Activated CD8-positive, alpha-beta memory T cell treated with anti-CD3 and anti-CD28 coated beads, Interleukin-2, amount 50 U/mL, for 24 hours (primary cell): Measurements from ENCODE around the gene FGFR1OP2.
"Not testable (repeated sequence)": the region's sequence is repeated elsewhere in the genome, so short reads cannot be mapped to it uniquely, and the experiment has no call there.

Source experiments
- DNase-seq: peaks from one replicate; pipeline ENCODE4 v3.0.0-alpha.2; 2020; ENCODE audit errors: extremely low read depth

FGFR1OP2 gene

GRCh38 chr12:26941215-26941594 is 2.9 kb downstream of the FGFR1OP2 start:
- no peak for DNase-seq

DNA sequence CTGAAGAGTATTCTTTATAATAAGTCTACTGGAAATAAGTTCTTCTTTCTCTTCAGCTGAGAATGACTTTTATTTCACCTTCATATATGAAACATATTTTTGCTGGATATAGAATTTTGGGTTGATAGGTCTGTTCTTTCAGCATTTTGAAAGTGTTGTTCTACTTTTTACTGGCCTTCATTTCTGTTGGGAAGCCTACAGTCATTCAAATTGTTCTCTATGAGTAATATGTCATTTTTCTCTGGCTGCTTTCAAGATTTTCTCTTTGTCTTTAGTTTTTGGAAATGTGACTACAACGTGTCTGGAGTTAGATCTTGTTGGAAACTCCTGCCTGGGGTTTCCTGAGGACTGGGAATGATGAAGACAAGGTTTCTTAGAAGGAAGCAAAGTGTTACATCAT is 10.0 kb downstream of the FGFR1OP2 start:
- DNase-seq, result no peak

- no peak for DNase-seq
These were observed 15.2 kb downstream of the FGFR1OP2 start for GRCh38 chr12:26953447-26953846.

DNA sequence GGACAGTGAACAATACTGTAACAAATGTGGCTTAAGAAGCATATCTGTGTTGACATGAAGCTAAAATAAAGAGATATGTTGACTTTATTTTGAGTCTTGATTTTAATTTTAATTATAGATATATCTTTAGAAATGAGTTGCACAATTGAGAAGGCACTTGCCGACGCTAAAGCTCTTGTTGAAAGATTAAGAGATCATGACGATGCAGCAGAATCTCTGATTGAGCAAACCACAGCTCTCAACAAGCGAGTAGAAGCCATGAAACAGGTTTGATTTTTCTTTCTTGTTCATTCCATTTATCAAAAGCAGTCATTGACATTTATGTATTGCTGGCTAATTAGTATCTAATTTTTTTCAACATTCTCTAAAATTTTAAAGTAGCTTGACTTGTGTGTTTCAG is 15.8 kb downstream of the FGFR1OP2 start:
- no peak for DNase-seq

- DNase-seq, result not testable (repeated sequence)
These were observed 23.1 kb downstream of the FGFR1OP2 start for GRCh38 chr12:26961391-26961790.

DNA sequence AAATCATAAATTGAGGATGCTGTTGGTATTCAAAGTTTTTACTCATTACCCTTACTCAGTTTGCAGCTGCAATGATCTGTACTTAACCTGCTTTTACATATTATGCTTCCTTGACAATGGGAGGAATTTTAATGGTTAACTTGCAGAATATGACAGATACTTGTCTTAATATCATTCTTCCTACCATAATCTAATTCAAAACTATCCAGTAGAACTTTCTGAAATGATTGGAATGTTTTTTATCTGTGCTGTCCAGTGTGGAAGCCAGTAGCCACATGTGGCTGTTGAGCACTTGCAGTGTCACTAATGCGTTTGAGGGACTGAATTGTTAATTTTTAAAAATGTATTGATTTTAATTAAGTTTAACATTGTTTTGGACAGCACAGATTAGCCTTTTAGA is 23.5 kb downstream of the FGFR1OP2 start:
- DNase-seq, result no peak

GRCh38 chr12:26963413-26963812 is 25.1 kb downstream of the FGFR1OP2 start:
- no peak for DNase-seq

- DNase-seq, result no peak
These were observed 28.6 kb downstream of the FGFR1OP2 start for GRCh38 chr12:26966842-26967241.

GRCh38 chr12:26970136-26970535 is 31.9 kb downstream of the FGFR1OP2 start:
- no peak for DNase-seq

DNA sequence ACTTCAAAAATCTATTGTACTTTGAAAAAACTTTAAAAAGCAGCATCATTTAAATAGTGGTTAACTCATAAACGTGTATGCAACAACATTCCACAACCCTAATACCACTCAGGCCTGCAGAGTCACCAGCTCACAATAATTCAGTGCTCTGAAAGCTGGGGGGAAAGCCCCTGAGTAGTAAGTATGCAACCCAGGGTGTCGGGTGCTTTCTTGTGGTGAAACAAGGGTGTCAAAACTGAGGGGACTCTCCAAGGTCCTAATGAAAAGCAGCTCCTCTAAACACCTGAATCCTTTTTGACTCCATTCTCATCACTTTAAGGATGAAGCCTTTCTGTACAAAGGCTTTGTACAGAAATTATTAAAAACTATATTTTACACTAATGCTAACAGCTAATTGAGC is 33.7 kb downstream of the FGFR1OP2 start:
- DNase-seq, result peak; percentile 27

GRCh38 chr12:26976687-26977086 is 38.4 kb downstream of the FGFR1OP2 start:
- no peak for DNase-seq

- DNase-seq, result no peak
These were observed 40.5 kb downstream of the FGFR1OP2 start for GRCh38 chr12:26978801-26979200.

GRCh38 chr12:26979733-26980132 is 41.5 kb downstream of the FGFR1OP2 start:
- DNase-seq, result no peak

GRCh38 chr12:26982866-26983265 is 44.6 kb downstream of the FGFR1OP2 start:
- DNase-seq, result no peak

- DNase-seq, result no peak
These were observed 49.6 kb downstream of the FGFR1OP2 start for GRCh38 chr12:26987634-26988424.

GRCh38 chr12:26988703-26989102 is 50.4 kb downstream of the FGFR1OP2 start:
- DNase-seq, result no peak

- no peak for DNase-seq
These were observed 51.6 kb downstream of the FGFR1OP2 start for GRCh38 chr12:26989873-26990272.

DNA sequence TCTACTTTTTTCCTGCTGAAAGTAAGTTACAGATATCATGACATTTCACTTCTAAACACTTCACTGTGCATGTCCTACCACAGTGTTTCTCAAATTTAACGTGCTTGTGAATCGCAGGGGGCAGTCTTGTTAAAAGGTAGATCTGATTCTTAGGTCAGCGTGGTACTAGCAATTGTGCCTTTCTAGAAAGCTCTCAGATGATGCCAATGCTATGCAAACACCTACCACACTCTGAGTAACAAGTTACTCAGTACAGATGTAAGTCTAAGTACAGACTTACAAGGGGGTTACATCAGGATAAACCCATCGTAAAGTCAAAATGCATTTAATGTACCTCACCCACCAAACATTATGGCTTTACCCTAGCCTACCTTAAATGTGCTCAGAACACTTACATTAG is 53.6 kb downstream of the FGFR1OP2 start:
- DNase-seq, result no peak

GRCh38 chr12:26994109-26994508 is 55.8 kb downstream of the FGFR1OP2 start:
- no peak for DNase-seq

DNA sequence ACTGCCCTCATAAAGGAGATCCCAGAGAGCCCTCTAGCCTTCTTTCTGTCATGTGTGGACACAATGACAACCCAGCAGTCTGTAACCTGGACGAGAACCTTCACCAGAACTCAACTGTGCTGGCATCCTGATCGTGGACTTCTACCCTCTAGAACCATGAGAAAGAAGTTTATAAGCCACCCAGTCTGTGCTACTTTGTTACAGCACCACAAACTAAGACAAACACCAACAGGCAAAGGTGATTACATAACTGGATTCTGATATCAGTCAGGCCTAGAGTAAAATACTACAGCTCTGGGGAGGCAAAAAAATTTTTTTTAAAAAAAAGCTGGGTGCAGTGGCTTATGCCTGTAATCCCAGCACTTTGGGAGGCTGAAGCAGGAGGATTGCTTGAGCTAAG is 57.4 kb downstream of the FGFR1OP2 start:
- no peak for DNase-seq

GRCh38 chr12:26997003-26997402 is 58.7 kb downstream of the FGFR1OP2 start:
- no peak for DNase-seq

- no peak for DNase-seq
These were observed 62.7 kb downstream of the FGFR1OP2 start for GRCh38 chr12:27000961-27001360.

GRCh38 chr12:27001663-27002062 is 63.4 kb downstream of the FGFR1OP2 start:
- DNase-seq, result no peak

DNA sequence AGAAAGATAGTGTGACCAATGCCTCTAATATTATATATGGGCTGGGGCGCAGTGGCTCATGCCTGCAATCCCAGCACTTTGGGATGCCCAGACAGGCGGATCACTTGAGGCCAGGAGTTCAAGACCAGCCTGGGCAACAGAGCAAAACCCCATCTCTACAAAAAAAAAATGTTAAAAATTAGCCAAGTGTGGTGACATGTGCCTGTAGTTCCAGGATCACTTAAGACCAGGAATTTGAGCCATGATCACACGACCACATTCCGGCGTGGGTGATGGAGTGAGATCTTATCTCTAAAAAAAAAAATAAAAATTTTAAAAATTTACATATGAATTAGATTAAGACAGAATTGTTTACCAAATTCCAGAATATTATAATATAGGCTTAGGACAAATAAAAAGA is 63.9 kb downstream of the FGFR1OP2 start:
- DNase-seq, result no peak
